ENCODE measurements around the gene CERS3. TPM values are rescaled to one million over a fixed set of nuclear protein-coding genes. Genes with fewer than 3 reads are reported as not detected.

The CERS3 gene
- total RNA-seq, 4 donors from 2014 or later: 0.21 TPM; not detected in 3

- WGBS, 2 donors: 66 to 81% methylated on average over 6 of the region's 6 CpGs
- Histone ChIP-seq H3K9me3 (no peaks in the 10 kb centered on the region), H3K36me3 (no peaks in the 10 kb centered on the region), H3K27me3 (no peaks in the 10 kb centered on the region), H3K4me3 (no peak overlapping the region), H3K4me1 (peaks cover 0 to 4% (median 2%) of the 10 kb centered on the region in 4 donors), H3K27ac (no peak overlapping the region)
- TF ChIP-seq EP300 (IDR thresholded peaks at IDR 0.05) (no peak), POLR2A (IDR thresholded peaks at IDR 0.05) (no peak)
- TF ChIP-seq, protein P1, sequence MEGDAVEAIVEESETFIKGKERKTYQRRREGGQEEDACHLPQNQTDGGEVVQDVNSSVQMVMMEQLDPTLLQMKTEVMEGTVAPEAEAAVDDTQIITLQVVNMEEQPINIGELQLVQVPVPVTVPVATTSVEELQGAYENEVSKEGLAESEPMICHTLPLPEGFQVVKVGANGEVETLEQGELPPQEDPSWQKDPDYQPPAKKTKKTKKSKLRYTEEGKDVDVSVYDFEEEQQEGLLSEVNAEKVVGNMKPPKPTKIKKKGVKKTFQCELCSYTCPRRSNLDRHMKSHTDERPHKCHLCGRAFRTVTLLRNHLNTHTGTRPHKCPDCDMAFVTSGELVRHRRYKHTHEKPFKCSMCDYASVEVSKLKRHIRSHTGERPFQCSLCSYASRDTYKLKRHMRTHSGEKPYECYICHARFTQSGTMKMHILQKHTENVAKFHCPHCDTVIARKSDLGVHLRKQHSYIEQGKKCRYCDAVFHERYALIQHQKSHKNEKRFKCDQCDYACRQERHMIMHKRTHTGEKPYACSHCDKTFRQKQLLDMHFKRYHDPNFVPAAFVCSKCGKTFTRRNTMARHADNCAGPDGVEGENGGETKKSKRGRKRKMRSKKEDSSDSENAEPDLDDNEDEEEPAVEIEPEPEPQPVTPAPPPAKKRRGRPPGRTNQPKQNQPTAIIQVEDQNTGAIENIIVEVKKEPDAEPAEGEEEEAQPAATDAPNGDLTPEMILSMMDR (IDR thresholded peaks at IDR 0.05): no peak
- DNase-seq (ENCODE audit: low spot score in 2 of 2): no peak
These were observed 94.2 kb downstream of the CERS3 start for GRCh38 chr15:100434561-100434960.

GRCh38 chr15:100434038-100434437 lies 94.7 kb downstream of the CERS3 start:
- TF ChIP-seq EP300 (IDR thresholded peaks at IDR 0.05): no peak
- no peak for TF ChIP-seq POLR2A (IDR thresholded peaks at IDR 0.05)
- TF ChIP-seq, protein P1 (IDR thresholded peaks at IDR 0.05): no peak
- H3K9me3 ChIP-seq: no peaks in the 10 kb centered on the region
- no peaks in the 10 kb centered on the region for H3K36me3 ChIP-seq
- DNase-seq (ENCODE audit: low spot score in 2 of 2): no peak
- WGBS, 2 donors: 80 to 85% methylated on average over 6 to 8 of the region's 8 CpGs
- no peak overlapping the region for H3K27ac ChIP-seq
- peaks cover 0 to 4% (median 2%) of the 10 kb centered on the region in 4 donors for H3K4me1 ChIP-seq
- H3K4me3 ChIP-seq: no peak overlapping the region
- no peaks in the 10 kb centered on the region for H3K27me3 ChIP-seq

DNA sequence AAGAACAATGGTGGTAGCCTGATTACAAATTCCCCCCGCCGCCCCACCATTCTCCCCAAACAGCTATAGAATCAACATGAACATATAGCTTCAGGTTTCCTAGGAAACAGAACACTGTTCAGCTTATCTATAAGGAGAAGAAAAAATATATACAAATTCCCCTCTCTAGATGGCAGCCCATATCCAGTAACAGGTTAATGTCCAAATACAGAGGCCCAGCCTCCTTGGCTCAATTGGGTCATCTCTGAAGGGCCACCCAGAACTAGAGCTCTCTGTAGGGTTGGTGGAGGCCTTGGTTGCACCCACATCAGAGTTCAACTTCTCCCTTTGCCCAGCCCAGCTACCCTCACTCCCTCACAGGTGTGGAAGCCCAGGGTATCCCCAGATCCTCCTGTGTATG lies 95.4 kb downstream of the CERS3 start:
- TF ChIP-seq POLR2A (IDR thresholded peaks at IDR 0.05) (no peak), EP300 (IDR thresholded peaks at IDR 0.05) (no peak)
- TF ChIP-seq, protein P1 (IDR thresholded peaks at IDR 0.05): no peak
- Histone ChIP-seq H3K36me3 (no peaks in the 10 kb centered on the region), H3K27me3 (no peaks in the 10 kb centered on the region), H3K4me1 (peaks cover 0 to 4% (median 2%) of the 10 kb centered on the region in 4 donors), H3K9me3 (no peaks in the 10 kb centered on the region), H3K4me3 (no peak overlapping the region), H3K27ac (no peak overlapping the region)
- WGBS, 2 donors: 95 to 98% methylated on average over 2 of the region's 2 CpGs
- no peak for DNase-seq (ENCODE audit: low spot score in 2 of 2)

- no peak for DNase-seq (ENCODE audit: low spot score in 2 of 2)
- Histone ChIP-seq H3K4me1 (peaks cover 0 to 4% (median 2%) of the 10 kb centered on the region in 4 donors), H3K36me3 (no peaks in the 10 kb centered on the region), H3K4me3 (no peak overlapping the region), H3K27me3 (no peaks in the 10 kb centered on the region), H3K9me3 (no peaks in the 10 kb centered on the region), H3K27ac (peak overlapping the region in 1 of 4 donors; percentile 36)
- WGBS, 2 donors: 30 to 31% methylated on average over 1 of the region's 1 CpG
- TF ChIP-seq, protein P1 (IDR thresholded peaks at IDR 0.05): no peak
- no peak for TF ChIP-seq POLR2A (IDR thresholded peaks at IDR 0.05)
- no peak for TF ChIP-seq EP300 (IDR thresholded peaks at IDR 0.05)
These were observed 98.3 kb downstream of the CERS3 start for GRCh38 chr15:100430411-100430810.

GRCh38 chr15:100429116-100429728 lies 99.5 kb downstream of the CERS3 start:
- no peak overlapping the region for H3K4me3 ChIP-seq
- WGBS, 2 donors: 61 to 62% methylated on average over 8 of the region's 8 CpGs

More at GRCh38 chr15:100429116-100429728, 99.5 kb downstream of the CERS3 start:
- Histone ChIP-seq H3K9me3 (peaks cover 0 to 12% (median 0%) of the 10 kb centered on the region in 4 donors), H3K36me3 (peaks cover 0 to 5% (median 0%) of the 10 kb centered on the region in 3 donors), H3K4me1 (peaks cover 0 to 4% (median 2%) of the 10 kb centered on the region in 4 donors), H3K27ac (no peak overlapping the region), H3K27me3 (no peaks in the 10 kb centered on the region)
- TF ChIP-seq EP300 (IDR thresholded peaks at IDR 0.05): no peak
- TF ChIP-seq, protein P1 (IDR thresholded peaks at IDR 0.05): no peak
- TF ChIP-seq POLR2A (IDR thresholded peaks at IDR 0.05): no peak
- DNase-seq (ENCODE audit: low spot score in 2 of 2): no peak
